GM13977 (cell line): Measurements from ENCODE around the gene FHL1.

Experiments used
- DNase-seq: peaks from one replicate; pipeline ENCODE4 v3.0.0; 2012; ENCODE audit warnings: low spot score
- CTCF ChIP-seq: IDR thresholded peaks from 2 replicates; pipeline ENCODE4 v1.5.1; 2012; ENCODE audit warnings: mild to moderate bottlenecking, control low read depth; ENCODE audit not compliant: insufficient read depth; ENCODE audit errors: extremely low read depth, missing control alignments
- in situ Hi-C: fragments of 300-500 bp; cut with MboI; formaldehyde crosslinking; loops from one replicate; pipeline ENCODE4 v1.12.0; 2022; ENCODE audit warnings: low sequenced_read_pairs, low pct_unique_long_range_greater_than_20kb, mixed read lengths, inconsistent platforms; ENCODE audit not compliant: unreplicated experiment

The FHL1 gene

GRCh38 chrX:136143711-136144110, 3.6 kb upstream of the FHL1 start:
- no peak for DNase-seq
- in situ Hi-C loops, result no loop called here
- no peak for TF ChIP-seq CTCF

GRCh38 chrX:136146614-136147314, 569 bp upstream of the FHL1 start:
- peak; percentile 32 for DNase-seq
- TF ChIP-seq CTCF, result no peak
- in situ Hi-C loops, result no loop called here

DNA sequence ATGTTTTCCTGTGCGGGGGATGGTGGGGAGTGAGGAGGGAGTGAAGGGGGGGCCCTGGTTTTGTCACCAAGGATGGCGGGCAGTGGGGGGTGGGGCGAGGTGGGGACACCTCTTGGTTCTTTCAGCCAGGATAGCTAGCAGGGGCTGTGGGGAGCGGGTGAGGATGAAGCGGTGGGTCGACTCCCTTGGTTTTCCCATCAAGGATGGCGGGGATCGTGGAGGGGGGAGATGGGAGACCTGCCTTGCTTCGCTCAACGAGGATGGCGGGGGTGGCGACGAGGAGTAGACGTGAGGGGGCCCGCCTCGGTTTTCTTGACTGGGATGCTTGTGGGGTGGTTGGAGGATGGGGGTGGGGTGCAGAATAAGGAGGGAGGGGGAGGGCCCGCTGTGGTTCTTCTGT, 643 bp downstream of the FHL1 start:
- in situ Hi-C loops, result no loop called here
- TF ChIP-seq CTCF, result no peak
- no peak for DNase-seq

DNA sequence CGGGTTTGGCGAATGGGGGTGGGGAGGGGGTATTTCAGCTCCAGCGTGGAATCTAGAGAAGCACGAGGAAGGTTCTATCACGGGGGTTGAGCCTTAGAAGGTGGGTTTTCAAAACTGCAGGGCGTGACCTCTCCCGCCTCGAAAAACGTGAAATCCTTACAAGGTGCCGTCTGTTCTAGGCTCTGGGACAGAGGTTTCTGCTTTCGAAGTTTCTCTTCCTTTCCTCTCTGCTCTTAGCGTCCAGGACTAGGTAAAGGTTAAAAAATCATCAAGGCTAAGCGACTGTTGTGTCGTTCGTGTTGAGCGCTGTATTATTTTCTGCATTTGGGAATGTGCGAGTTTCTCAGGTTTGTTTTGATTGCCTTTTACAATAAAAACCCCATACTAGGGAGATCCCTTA, 1.1 kb downstream of the FHL1 start:
- TF ChIP-seq CTCF, result no peak
- in situ Hi-C loops, result no loop called here
- no peak for DNase-seq

- in situ Hi-C loops, result no loop called here
- no peak for DNase-seq
- TF ChIP-seq CTCF, result no peak
Measured at GRCh38 chrX:136154998-136155397, 7.7 kb downstream of the FHL1 start.

- in situ Hi-C loops, result no loop called here
- DNase-seq, result no peak
- no peak for TF ChIP-seq CTCF
Measured at GRCh38 chrX:136156560-136157117, 9.3 kb downstream of the FHL1 start.

- TF ChIP-seq CTCF, result no peak
- in situ Hi-C loops, result no loop called here
- DNase-seq, result no peak
Measured at GRCh38 chrX:136157187-136157586, 9.9 kb downstream of the FHL1 start.
